Iris pigment epithelial cell (primary cell): ENCODE data around the gene GPR4.
"Not testable (repeated sequence)": the region's sequence is repeated elsewhere in the genome, so short reads cannot be mapped to it uniquely, and the experiment has no call there.

Experiments
- DNase-seq: peaks from one replicate; pipeline ENCODE4 v3.0.0-alpha.2; 2011; ENCODE audit warnings: low read depth

GPR4 gene

DNA sequence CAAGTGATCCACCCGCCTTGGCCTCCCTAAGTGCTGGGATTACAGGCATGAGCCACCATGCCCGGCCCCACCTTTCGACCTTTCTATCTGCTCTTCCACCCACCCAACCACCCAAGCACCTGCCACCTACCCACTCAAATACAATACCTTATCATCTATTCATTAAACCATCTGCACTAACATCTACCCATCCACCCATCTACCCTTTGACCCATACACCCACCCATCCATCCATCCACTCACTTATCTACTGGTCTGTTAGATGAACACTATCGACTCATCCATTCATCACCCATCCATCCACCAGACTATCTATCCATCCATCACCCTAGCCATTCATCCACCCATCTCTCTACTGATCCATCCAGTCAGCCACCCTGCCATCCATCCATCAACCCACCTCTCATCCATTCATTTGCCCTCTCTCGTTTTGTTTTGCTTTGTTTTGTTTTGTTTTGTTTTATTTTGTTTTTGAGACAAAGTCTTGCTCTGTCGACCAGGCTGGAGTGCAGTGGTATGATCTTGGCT lies 20.0 kb upstream of the GPR4 start:
- no peak for DNase-seq

DNA sequence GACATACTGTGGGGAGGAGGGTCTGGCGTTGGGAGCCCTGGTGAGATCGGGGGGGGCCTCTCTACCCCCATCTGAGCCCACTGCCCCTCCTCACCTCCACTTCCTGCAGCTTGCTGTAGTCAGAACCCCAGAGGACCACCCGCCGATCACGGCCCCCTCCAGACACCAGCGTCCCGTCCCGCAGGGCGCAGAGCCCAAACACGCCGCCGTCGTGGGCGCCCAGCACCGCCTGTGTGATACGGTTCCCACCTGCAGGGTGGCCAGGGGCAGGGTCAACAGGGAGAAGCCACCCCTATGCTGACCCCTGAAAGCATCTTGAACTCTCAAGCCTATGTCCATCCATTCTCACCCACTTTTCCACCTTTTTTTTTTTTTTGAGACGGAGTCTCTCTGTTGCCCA lies 19.4 kb upstream of the GPR4 start:
- DNase-seq: no peak

DNA sequence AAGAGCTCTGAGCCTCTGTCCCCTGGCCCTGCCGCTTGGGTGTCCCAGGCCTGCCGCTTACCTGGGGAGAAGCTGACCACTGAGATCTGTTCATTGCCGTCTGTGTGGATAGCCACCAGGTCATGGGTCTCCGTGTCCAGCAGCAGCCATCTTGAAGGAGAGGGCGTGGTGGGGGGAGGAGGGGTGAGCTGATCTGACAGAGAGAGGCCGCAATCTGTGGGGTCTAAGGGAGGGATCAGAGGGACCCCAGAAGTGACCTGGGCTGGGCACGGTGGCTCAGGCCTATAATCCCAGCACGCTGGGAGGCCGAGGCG lies 14.6 kb upstream of the GPR4 start:
- no peak for DNase-seq

DNA sequence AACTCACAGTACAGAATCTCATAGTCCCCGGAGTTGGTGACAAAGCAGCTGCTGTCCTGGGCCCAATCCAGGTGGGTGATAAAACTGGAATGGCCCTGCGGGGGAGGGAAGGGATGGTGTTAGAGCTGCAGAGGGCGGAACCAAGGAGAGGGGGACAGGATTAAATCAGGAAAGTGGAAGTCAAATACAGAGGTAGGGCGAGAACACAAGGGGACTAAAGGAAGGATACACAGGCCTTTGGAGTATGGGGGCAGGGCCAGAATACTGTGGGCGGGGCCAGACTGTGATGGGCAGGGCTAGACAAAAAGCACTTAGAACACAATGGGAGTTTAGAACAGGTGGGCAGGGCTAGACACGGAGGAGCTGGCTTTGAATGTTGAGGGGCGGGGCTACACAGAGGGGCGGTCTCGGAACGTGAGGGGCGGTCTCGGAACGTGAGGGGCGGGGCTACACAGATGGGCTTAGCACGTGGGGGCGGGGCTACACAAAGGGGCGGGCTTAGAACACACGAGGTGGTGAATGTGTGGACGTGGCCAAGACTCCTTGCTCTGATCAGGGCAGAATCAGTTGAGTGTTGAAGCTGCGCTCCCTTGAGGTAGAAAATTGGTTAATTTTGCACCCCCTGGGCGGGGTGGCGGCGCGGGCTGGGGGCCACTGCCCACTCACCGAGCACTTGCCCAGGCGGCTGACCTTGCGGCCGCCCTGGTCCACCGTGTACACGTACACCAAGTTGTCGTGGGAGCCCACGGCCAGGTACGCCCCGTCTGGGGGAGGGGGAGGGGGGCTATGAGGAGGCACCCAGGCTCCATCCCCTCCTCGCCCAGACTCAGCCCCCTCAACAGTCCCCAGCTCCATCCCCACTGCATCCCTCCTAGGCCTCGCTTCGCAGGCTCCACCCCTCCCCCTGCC lies 14.0 kb upstream of the GPR4 start:
- DNase-seq: peak; percentile 89

DNA sequence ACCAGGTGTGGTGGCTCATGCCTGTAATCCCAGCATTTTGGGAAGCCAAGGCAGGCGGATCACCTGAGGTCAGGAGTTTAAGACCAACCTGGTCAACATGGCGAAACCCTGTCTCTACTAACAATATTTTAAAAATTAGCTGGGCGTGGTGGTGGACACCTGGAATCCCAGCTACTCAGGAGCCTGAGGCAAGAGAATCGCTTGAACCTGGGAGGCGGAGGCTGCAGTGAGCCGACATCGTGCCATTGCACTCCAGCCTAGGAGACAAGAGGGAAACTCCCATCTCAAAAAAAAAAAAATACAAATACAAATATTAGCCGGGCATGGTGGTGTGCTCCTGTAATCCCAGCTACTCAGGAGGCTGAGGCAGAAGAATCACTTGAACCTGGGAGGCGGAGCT lies 13.0 kb upstream of the GPR4 start:
- not testable (repeated sequence) for DNase-seq

DNA sequence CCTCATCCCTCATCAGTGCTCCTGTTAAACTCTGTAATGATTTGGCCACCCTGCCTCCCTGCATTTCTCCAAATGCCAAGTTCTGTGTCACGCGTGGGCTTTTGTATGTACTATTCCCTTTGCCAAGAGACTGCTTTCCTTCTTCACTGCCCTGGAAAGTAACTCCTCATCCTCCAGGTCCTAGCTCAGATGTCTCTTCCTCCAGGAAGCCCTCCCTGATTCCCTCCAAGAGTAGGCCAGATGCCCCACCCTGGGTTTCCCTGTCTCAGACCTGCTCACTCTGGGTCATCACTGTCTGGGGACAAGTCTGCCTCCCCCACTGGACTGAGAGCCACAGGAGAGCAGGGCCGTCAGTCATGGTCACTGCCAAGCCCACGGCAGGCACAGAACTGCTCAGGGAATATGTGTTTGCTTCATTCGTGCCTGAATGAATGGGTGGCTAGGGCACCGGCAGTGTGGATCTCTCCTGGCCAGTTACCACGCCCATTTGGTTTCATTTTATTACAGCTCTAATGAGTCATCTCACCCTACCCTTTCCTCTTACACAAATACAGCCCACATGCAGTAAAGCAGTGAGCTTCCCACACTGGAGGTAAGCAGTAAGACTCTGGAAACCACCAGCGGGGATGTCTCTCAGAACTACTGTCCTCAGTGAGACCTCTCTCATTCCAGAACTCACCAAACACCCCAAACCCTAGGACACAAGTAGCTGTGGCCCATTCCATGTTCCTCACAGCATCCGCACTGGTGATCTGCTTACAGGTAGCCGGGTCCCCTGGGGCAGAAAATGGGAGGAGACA lies 12.1 kb upstream of the GPR4 start:
- peak; percentile 96 for DNase-seq

DNA sequence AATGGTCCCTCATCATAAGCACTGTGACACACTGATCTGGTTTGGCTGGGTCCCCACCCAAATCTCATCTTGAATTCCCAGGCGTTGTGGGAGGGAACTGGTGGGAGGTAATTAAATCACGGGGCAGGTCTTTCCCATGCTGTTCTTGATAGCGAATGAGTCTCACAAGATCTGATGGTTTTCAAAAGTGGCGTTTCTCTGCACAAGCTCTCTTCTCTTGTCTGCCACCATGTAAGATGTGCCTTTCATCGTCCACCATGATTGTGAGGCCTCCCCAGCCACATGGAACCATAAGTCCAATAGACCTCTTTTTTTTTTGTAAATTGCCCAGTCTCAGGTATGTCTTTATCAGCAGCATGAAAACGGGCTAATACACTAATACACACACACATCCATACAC lies 6.9 kb upstream of the GPR4 start:
- no peak for DNase-seq

DNA sequence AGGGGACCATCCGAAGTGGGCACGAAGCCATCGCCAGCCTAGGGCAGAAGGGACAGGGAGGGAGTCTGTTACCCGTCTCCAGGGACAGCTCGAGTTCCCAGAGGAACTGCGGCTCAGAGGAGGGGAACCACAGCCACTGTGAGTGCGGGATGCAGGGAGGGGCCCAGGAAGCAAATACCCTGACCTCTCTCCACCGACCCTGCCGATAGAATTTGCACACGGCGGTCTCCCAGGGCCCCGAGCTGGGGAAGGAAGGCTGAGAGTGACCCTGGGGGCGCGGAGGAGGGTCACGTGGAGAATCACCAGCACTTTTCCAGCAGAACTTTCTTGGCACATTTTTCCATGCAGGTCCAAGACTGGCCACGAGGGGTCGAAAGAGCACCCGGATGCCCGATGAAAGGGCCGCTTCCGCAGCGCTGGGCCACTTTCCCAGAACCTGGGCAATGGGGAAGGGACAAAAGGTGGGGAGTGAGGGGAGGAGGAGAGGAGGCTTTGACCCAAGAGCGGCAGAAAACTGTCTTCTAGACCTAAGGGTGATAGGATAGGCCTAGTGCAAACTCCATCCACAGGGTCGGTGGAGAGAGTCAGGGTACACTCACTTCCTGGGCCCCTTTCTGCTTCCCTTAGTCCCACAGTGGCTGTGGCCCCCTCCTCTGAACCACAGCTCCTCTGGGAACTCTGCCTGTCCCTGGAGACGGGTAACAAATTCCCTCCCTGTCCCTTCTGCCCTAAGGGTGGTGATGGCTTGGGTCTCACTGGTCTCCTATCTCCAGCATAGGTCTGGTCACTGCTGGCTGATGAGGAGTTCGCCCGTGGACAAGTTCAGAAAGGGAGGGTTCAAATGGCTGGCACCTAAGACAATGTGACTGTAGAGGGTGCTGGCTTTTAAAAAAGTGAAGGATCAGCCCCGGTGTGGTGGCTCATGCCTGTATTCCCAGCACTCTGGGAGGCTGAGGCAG lies 5.3 kb upstream of the GPR4 start:
- DNase-seq: peak; percentile 47

DNA sequence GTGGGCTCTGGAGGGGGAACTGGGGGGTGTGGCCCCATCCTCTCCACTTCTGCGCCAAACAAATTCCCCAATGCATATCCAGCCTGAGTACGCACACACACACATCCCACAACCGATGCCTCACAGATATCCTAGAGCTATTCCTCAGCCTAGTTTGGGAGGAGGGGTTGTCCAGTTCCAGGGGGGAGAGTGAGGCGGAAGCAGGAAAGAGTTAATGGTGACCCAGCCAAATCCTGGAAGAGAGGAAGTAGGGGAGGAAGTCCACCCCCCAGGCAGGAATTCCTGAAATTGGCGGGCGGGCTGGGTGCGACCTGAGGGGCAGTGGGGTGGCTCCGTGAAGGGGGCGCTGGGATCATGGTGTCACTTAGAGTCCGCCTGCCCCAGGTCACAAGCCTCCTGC lies 897 bp downstream of the GPR4 start:
- no peak for DNase-seq

DNA sequence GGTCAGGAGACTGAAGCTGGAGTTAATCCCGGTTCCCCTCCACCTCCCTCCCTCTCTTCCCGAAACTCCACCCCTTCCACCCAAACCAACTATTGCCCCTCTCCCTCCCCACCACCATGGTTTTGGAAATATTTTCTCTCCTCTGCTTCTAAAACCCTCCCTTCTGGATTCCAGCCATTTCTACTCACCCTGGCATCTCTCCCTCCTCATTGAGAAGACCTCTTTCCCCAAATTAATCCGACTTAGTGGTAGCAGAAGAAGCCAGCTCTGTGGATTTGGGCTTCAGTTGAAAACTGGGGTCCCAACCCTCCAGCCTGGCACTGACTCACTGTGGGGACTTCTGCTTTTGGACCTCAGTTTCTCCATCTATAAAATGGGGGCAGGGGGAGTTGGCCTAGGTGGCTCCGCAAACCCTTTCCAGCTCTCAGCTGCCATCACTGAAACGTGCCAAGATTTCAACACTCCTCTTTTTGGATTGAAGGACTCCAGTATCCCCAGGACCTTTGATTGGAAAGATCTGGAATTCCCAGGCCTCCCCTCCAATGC lies 1.6 kb downstream of the GPR4 start:
- no peak for DNase-seq

DNA sequence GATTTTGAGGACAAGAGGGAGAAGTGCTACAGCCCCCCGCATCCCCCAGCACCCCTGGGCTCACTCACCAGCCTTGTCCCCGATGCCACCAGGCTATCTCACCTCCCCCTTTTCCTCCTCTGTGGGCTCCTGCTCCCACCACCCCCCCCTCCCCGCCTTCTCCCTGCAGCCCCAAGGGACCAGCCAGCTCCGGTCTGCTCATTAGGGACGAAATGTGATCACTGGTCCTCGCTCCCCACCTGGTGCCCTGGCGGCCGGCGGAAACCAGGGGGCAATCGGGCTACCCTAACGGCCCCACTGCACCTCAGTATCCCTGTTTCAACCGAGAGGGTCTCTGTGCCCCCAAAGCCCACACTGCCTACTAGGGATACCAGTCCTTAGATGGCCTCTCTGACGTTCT lies 2.7 kb downstream of the GPR4 start:
- no peak for DNase-seq

DNA sequence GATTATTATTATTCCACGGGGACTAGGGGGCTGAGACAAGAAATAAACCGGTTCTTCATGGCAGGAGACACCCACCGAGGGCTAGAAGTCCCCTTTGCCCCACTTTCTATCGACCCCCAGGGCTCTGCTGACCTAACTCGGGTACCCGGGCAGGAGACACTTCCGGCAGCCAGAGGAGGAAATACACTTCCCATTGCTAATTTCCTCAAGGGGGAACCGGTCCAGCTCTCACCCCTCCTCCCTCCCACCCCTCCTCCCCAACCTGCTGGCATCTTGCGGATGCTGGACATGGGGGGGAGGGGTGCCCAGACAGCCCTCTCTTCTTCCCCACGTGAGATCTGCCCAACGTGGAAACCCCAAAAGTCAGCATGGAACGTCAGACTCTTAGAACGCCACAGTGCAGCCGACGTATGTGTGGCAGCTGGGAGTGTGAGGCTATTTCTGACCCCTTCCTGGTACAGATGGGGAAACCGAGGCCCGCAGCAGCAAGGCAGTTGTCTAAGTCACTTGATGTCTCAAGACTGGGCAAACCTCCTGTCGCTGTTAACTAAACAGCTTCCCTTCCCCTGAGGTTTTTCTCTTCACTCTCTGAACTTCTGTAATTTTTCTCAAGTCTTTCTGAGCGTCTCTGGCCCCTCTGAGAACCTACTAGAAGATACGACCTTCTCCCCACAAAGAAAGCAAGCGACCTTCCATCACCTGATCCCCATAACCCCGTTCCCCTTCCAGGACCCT lies 3.6 kb downstream of the GPR4 start:
- no peak for DNase-seq

DNA sequence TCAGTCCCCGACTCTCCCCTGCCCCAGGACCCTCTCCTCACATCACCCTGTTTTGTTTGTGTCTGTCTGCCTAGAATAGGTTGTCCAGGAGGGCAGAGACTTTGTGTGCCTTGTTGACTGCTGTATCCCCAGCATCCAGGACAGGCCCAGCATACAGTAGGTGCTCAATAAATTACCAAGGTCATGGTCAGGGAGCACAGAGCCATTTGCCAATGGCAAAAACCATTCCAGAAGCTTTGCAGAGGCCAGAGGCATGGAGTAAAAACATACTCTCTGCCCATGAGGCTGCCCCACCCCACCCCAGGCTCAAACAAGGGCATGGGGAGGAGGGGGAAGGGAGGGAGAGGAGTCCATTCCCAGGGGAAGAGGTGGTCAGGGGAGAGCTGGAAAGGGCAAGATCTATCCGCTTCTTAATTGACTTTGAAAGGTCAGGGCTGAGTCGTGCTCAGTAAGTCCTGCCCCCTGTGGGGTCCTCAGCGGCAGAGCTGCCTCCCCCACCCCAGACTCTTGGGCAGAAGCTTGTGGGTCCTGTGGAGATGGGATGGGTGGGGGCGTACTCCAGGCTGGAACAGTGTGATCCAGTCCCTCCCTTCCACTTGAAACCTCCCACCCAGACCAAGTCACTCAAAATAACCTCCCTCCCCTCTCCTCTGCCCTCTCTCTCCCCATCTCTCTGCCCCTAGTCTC lies 4.4 kb downstream of the GPR4 start:
- DNase-seq: no peak

DNA sequence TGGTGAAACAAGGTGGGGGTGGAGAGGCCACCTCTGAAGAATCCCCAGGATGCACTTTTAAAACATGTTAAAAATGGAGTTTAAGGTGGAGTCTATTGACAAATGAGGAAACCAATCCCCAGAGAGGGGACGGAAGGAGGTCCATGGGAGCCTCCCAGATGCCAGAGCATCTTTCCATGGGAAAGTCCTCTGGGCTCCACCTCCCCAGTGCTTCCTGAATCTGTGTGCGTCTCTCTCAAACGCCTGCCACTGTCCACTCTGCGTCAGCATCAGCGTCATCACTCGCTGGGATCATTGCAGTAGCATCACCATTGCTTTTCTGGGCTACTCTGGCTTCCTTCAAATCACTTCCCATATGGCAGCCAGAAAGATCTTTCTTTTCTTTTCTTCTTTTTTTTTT lies 6.2 kb downstream of the GPR4 start:
- DNase-seq: no peak

DNA sequence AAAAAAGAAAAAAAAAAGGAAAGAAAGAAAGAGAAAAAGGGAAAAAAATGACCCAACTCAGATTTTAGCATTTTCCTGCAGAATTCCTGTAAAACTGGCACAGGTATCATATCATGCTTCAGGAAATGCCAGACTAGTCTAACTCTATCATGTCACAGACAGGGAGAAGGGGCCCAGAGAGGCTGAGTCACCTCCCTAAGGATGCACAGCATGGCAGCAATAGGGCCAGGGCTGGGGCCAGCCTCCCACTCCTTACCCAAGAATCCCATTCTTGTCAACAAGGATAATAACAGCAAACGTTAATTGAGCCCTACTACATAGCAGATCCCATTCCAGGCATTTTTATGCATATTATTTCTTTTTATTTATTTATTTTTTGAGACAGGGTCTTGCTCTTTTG lies 8.5 kb downstream of the GPR4 start:
- no peak for DNase-seq

DNA sequence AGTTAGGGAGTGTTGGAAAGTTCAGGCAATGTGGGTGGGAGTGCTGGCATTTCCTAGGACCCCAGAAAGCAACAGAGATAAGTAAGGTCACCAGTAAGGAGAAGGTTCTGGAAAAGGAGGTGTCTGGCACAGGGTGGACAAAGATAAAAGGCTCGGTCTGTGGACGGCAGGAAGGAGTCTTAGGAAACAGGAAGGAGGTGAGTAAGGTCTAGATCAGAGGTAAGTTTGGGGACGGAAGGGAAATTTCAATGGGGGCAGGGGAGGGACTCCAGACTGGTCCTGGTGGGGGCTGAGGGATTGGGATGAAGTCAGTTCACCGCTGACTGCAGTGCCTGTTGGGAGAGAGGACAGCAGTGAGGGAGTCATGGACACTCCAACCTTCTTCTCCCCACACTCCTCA lies 9.6 kb downstream of the GPR4 start:
- no peak for DNase-seq

DNA sequence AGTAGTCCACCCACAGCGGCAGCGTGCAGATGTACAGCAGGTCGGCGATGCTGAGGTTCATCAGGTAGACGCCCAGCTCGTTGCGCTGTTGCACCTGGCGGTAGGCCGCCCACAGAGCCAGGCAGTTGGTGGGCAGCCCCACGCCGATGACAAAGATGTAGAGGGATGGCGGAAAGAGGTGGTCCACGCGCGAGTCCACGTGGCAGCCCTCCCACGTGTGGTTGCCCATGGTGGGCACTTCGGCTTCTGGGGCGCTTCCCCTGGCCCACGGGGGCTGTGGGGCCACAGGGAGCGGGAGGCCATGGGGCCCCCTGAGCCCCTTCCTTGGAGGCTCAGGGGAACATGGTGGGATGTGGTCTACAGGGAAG lies 10.4 kb downstream of the GPR4 start:
- no peak for DNase-seq

DNA sequence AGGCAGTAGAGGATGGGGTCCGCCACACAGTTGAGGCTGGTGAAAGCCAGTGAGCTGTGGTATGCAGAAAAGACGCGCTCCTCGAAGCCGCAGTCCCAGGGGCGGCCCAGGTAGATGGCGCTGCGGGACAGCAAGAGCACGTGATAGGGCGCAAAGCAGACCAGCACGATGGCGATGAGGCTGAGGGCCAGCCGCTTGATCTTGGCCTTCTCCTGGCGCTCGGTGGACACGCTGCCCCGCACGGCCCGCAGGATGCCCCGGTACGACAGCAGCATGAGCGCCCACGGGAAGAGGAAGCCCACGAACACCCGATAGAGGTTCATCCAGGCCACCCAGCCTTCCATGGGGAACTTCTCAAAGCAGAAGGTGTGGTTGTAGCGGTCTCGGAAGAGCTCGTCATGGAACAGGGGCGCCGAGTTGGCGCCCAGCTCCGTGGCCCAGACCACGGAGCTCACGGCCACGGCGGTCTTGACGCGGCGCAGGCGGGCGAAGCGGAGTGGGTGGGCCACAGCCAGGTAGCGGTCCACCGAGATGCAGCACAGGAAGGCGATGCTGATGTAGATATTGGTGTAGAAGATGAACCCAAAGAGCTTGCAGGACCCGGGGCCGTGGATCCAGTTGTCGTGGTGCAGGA lies 10.9 kb downstream of the GPR4 start:
- DNase-seq: peak; percentile 44

DNA sequence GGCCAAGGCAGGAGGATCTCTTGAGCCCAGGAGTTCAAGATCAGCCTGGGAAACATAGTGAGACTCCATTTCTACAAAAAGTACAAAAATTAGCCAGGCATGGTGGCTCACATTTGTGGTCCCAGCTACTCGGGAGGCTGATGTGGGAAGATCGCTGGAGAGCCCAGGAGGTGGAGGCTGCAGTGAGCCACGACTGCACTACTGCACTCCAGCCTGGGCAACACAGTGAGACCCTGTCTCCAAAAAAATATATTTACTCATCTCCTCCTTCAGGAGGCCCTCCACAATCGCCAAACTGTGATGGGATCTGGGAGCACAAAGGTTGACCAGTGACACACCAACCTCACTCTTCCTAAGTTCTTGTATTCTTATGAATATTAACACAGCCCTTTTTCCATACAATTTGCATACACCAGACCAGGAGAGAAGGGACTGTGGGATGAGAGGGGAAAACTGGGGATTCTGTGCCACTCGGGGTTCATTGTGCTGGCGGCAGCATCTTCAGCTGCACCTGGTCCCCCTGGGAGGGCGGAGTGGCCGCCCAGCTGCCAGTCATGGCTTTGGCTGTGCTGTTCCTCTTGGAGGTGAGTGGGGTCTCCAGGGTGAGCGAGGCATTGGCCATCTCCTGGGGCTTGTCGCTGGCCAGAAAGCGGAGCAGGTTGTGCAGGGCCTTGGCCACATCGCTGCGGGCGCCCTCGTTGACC lies 11.6 kb downstream of the GPR4 start:
- DNase-seq: no peak
